NB4 (cell line): Measurements from ENCODE around the gene CRLF1.

ENCODE experiments used
- TF ChIP-seq, protein P1 (sequence below): IDR thresholded peaks from one replicate; pipeline ENCODE4 v1.5.1; 2012; ENCODE audit warnings: low read depth, low read length
- TF ChIP-seq, protein P2 (sequence below): IDR thresholded peaks from 2 replicates; pipeline ENCODE4 v1.6.1; 2011; ENCODE audit warnings: low read depth, low read length

GRCh38 chr19:18629166-18630088 is 22.8 kb upstream of the CRLF1 start:
- TF ChIP-seq, protein P1, sequence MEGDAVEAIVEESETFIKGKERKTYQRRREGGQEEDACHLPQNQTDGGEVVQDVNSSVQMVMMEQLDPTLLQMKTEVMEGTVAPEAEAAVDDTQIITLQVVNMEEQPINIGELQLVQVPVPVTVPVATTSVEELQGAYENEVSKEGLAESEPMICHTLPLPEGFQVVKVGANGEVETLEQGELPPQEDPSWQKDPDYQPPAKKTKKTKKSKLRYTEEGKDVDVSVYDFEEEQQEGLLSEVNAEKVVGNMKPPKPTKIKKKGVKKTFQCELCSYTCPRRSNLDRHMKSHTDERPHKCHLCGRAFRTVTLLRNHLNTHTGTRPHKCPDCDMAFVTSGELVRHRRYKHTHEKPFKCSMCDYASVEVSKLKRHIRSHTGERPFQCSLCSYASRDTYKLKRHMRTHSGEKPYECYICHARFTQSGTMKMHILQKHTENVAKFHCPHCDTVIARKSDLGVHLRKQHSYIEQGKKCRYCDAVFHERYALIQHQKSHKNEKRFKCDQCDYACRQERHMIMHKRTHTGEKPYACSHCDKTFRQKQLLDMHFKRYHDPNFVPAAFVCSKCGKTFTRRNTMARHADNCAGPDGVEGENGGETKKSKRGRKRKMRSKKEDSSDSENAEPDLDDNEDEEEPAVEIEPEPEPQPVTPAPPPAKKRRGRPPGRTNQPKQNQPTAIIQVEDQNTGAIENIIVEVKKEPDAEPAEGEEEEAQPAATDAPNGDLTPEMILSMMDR, result no peak
- TF ChIP-seq, protein P2, sequence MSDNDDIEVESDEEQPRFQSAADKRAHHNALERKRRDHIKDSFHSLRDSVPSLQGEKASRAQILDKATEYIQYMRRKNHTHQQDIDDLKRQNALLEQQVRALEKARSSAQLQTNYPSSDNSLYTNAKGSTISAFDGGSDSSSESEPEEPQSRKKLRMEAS, result no peak
